Tongue (tissue), 2 donors: Measurements from ENCODE around the gene PPAN. TPM values are rescaled to one million over a fixed set of nuclear protein-coding genes. Genes with fewer than 3 reads are reported as not detected.
A peak's percentile ranks its signal among the peaks of the same experiment; 100 is the strongest.

ENCODE experiments used
- DNase-seq: peaks from one replicate; pipeline ENCODE4 v3.0.0-alpha.2; 2015
- total RNA-seq: library from RNA; depleted of rRNA; stranded (reverse); fragments of >200 nt; gene quantifications from one replicate; pipeline ENCODE4 v1.2.3, GENCODE V29; 2014

Gene PPAN, protein sequence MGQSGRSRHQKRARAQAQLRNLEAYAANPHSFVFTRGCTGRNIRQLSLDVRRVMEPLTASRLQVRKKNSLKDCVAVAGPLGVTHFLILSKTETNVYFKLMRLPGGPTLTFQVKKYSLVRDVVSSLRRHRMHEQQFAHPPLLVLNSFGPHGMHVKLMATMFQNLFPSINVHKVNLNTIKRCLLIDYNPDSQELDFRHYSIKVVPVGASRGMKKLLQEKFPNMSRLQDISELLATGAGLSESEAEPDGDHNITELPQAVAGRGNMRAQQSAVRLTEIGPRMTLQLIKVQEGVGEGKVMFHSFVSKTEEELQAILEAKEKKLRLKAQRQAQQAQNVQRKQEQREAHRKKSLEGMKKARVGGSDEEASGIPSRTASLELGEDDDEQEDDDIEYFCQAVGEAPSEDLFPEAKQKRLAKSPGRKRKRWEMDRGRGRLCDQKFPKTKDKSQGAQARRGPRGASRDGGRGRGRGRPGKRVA
- 21.7 TPM for total RNA-seq

GRCh38 chr19:10106100-10106936 lies at the start of gene PPAN:
PPAN (plus strand) TSS chr19:10106362; CDS start chr19:10106395, 33 bp downstream.
- peak; percentile 99 for DNase-seq

GRCh38 chr19:10061717-10062310 lies 44.3 kb upstream of the PPAN start:
- no peak for DNase-seq

GRCh38 chr19:10068205-10068604 lies 38.0 kb upstream of the PPAN start:
- no peak for DNase-seq

- DNase-seq: no peak
These were observed 37.1 kb upstream of the PPAN start for GRCh38 chr19:10069046-10069445.

DNA sequence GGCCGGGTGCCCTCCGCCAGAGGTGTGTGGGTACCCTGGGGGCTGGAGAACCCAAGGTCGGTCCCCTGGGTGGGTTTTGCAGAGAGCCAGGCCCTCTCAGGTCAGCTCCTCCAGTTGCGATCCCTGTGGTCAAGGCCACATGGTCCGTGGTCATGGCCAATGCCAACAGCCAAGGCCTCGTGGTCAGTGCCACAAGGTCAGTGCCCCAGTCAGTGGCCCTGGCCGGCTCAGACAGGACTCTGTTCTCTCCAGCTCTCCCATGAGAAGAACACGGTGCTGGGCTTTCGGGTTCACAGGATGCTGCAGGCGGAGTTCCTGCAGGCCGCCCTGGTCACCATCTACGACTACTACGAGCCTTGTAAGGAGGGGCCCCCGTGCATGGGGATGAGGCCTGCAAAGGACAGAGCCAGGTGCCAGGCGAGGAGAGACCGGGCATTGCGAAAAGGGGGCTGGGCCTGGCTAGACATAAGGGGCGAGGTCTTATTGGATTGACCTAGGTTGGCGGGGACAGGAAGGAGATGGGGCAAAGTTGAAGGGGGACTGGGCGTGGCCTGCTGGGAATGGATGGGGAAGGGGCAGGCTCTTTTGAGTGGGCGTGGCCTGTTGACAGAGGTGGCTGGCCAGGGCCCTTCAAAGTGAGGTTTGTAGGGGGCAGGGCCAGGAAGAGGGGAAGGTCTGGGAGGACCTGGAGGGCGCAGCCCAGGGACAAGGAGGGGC lies 35.3 kb upstream of the PPAN start:
- DNase-seq: no peak

- no peak for DNase-seq
These were observed 32.0 kb upstream of the PPAN start for GRCh38 chr19:10074153-10074552.

GRCh38 chr19:10076535-10076934 lies 29.6 kb upstream of the PPAN start:
- DNase-seq: no peak

GRCh38 chr19:10078329-10078728 lies 27.8 kb upstream of the PPAN start:
- no peak for DNase-seq

DNA sequence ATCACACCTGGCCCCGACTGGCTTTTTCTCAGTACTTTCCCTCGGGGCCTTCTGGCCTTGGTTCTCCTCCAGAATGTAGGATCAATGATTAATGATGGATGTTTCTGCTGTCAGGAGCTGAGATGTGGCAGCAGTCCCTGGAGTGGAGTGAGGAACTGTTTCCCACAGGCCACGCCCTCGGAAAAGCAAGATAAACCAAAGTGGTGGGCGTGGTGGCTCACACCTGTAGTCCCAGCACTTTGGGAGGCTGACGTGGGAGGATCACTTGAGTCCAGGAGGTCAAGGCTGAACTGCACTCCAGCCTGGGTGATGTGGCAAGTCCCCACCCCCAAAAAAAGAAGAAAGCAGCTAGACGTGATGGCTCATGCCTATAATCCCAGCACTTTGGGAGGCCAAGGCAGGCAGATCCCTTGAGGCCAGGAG lies 27.1 kb upstream of the PPAN start:
- DNase-seq: no peak

DNA sequence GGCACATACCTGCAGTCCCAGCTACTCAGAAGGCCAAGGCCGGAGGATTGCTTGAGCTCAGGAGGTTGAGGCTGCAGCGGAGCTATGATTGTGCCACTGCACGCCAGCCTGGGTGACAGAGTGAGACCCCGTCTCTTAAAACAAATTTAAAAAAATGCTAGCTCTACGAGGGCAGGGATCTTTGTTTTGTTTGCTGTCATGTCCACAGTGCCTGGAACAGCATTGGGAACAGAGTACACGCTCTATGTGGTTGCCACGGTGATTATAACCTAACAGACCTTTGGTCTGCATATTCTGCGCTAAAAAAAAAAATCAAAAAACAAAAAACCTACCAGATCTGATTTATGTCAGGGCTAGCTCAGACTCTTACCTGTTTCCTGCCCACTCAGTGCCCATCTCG lies 22.3 kb upstream of the PPAN start:
- DNase-seq: no peak

- DNase-seq: no peak
These were observed 21.4 kb upstream of the PPAN start for GRCh38 chr19:10084803-10085202.

DNA sequence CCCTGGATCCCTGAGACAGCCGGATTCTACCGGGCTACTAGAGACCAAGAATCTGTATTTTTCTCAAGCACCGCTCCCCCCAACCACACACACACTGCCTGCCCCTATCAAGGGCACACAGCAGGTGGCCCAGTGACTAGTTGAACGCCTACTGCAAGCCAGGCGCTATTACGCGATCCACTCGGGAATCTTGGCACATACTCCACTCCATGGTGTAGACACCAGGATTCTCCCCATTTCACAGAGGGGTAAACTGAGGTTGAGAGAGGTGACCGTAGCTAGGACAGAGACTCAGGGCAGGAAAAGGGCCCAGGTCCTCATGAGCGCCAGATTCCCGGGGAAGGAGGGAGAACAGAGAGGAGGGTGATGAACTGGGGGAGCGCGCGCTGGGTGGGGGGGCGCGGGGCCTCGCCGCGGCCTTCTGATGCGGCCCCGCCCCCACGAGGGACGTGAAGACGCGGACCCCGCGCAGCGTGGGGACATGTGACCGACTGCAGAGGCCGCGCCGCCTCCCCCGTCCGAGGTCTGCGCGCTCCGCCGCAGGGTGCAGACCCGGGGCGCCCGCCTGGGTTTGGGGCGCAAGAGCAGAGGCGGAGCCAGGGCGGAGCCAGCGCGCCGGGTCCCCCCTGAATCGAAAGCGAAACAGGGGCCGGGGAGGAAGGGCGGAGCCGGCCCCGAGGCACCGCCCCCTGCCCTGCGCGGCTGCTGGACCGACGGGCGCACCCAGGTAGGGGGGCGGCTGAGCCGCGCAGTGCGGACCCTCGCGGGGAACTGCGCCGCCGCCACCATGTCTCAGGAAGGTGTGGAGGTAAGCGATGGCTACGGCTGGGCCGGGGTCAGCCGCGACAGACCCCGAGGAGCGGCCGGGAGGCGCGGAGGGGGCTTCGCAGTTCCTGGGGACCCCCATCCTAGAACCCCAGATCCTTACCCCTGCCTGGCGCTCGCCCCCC lies 20.2 kb upstream of the PPAN start, which contains the start of gene SHFL:
TSS of gene SHFL (plus strand) at position 677 of the 950 bp plus-strand sequence. CDS start at position 788, 111 bp downstream.
- DNase-seq: peak; percentile 78

DNA sequence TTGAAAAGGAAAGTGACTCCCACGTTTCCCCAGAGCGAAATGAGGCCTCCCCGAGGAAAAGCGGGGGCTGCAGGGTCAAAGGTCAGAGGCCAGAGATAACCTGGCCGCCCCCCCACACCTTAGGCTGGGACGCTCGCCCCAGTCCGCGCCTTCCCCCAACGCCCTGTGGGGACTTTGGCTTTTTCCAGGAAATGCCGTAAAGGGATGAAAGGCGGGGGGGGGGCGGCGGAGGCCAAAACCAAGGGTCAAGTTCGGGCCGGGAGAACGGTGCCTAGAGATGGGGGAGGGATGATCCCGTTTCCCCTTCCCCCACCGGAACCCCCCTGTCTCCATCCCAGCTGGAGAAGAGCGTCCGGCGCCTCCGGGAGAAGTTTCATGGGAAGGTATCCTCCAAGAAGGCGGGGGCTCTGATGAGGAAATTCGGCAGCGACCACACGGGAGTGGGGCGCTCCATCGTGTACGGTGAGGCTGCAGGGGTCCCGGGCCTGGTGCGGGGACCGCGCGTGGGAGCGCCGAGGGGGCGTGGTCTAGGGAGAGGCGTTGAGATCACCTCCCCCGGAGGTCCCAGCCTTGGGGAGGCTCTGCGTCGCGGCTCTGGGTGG lies 19.5 kb upstream of the PPAN start:
- DNase-seq: peak; percentile 18

- no peak for DNase-seq
These were observed 18.7 kb upstream of the PPAN start for GRCh38 chr19:10087296-10088061.

GRCh38 chr19:10088949-10089554 lies 17.1 kb upstream of the PPAN start:
- no peak for DNase-seq

DNA sequence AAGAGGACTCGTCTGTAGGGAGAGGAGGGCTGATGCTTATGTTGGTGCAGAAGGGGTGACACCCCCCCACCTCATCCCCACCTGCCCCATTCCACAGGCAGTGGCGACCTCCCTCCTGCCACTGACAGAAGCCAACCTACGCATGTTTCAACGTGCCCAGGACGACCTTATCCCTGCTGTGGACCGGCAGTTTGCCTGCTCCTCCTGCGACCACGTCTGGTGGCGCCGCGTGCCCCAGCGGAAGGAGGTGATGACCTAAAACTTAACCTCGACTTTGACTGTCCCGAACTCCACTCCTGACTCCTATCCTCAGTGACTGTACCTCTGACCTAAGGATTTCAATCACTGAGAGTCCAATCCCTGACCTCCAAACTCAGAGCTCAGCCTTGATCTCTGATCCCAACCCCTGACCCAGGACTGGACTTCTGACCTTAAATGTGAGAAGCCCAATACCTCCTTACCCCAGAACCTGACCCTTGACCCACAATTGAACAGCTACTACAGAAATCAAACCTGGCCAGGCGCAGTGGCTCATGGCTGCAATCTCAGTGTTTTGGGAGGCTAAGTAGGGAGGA lies 16.3 kb upstream of the PPAN start:
- no peak for DNase-seq

- no peak for DNase-seq
These were observed 14.8 kb upstream of the PPAN start for GRCh38 chr19:10091370-10091687.

DNA sequence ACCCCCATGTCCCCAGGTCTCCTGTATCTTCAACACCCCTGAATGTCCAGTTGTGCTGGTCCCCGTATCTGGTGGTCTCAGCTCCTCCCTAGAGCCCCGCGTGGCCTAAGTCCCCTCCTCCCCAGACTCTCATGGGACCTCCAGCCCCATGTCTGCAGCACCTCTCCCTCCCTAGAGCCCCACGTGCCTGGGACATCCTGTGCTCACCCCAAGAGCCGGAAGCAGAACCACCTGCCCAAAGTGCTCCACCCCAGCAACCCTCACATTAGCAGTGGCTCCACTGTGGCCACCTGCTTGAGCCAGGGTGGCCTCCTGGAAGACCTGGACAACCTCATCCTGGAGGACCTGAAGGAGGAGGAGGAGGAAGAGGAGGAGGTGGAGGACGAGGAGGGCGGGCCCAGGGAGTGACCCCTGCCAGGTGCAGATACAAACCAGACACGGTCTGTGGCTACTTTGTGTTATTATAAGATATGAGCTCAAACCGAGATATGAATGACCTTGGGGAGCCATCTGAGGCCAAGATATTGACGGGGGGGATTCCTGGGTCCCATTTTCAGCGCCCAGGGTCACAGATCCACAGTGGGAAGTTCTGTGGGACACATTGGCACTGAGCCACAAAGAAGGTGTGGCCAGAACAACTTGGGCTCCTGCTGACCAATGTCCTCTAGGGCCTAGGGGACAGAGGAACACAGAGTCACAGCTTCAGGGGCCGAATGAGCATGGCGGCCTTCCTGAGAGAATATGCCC lies 14.1 kb upstream of the PPAN start:
- no peak for DNase-seq
